UCSD-AML1 (cell line): Measurements from ENCODE around the gene COL4A1.

Experiments
- DNase-seq: peaks from one replicate; lab custom pipeline; 2025; ENCODE audit not compliant: unreplicated experiment; lab: John Stamatoyannopoulos, UW

The COL4A1 gene

DNA sequence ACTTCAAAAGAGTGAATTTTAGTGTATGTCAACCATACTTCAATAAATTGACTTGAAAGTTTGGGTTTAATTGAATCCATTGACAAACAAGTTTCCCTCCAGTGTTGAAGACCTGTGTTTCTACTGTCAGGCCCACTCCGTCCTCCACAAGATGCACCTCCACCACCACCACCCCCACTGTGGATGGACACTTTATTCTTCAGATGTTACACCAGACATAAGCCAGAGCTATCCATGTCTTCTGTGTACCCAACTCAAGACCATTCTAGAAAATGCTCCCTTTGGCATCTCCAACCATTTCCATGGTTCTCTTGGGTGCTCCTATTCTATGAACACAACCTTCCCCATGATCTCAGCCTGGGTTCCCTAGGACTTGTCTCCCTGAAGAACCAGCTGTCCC is 207.0 kb downstream of the COL4A1 start:
- DNase-seq = no peak
